HCT116 (cell line): ENCODE measurements around the gene CSF2RB. TPM values are rescaled to one million over a fixed set of nuclear protein-coding genes. Genes with fewer than 3 reads are reported as not detected.

Experiments
- ATAC-seq: fragments of 200-7000 bp; cut with Tn5 transposase; 2 replicates; pipeline ENCODE4 v1.9.1; 2020; ENCODE audit warnings: mild to moderate bottlenecking, moderate library complexity
- BruUV-seq: library from RNA; stranded (reverse); fragments of 400-500 nt; replicated peaks from 2 replicates; lab custom pipeline; 2021; lab: Mats Ljungman, UMichigan
- CTCF ChIA-PET: fragments of 300-600 bp; sonication (Branson Sonifier 250); formaldehyde crosslinking; loops from one replicate; lab custom pipeline; 2021; ENCODE audit warnings: antibody characterized with exemption; lab: Charles Lee
- POLR2A ChIA-PET: fragments of 300-600, 350-600 bp; sonication (Branson Sonifier 250); formaldehyde crosslinking; loops from one replicate; lab custom pipeline; 2021; ENCODE audit warnings: antibody characterized with exemption; lab: Charles Lee
- RAD21 ChIA-PET, 2 experiments: fragments of 300-600 bp; sonication (Branson Sonifier 250); formaldehyde crosslinking; loops; one replicate each; lab custom pipeline; 2023; ENCODE audit warnings: low total read pairs in 2 of 2; ENCODE audit not compliant: uncharacterized antibody in 2 of 2, unreplicated experiment in 2 of 2, low non-redundant PET in 1 of 2; lab: Charles Lee
- DNase-seq: peaks from one replicate; pipeline ENCODE4 v3.0.0-alpha.2; 2010; ENCODE audit warnings: low read depth, low spot score
- H2AFZ ChIP-seq: fragments of 200-600 bp; shearing (Covaris generic), sonication (generic); 2 replicates; pipeline ENCODE4 v1.6.1; 2017; ENCODE audit warnings: low read depth, mixed run types, mixed read lengths, antibody characterized with exemption, low read length; ENCODE audit not compliant: poor library complexity, severe bottlenecking
- H3K27ac ChIP-seq: 2 replicates; pipeline ENCODE4 v1.5.1; 2012; ENCODE audit warnings: low read depth, low read length
- H3K27me3 ChIP-seq: fragments of 200-600 bp; sonication (generic); 2 replicates; pipeline ENCODE4 v1.6.1; 2016; ENCODE audit warnings: mixed run types, low read length, mixed read lengths; ENCODE audit not compliant: insufficient read depth
- H3K36me3 ChIP-seq, 2 experiments: fragments of 200-500 bp in 1 of 2; fragments of 200-600 bp in 1 of 2; sonication (Bioruptor generic) in 1 of 2; sonication (generic) in 1 of 2; 2 replicates each; pipeline versions ENCODE4 v1.5.1 to v1.6.1; 2014 to 2016; ENCODE audit warnings: low read length in 2 of 2, inconsistent platforms in 1 of 2, mixed read lengths in 1 of 2, mixed run types in 1 of 2; ENCODE audit not compliant: insufficient read depth in 2 of 2, control insufficient read depth in 1 of 2
- H3K4me1 ChIP-seq, 2 experiments: fragments of 200-600 bp in 1 of 2; sonication (generic) in 1 of 2; 2 replicates each; pipeline versions ENCODE4 v1.5.1 to v1.6.1; 2012 to 2017; ENCODE audit warnings: low read length in 2 of 2, inconsistent platforms in 1 of 2, mild to moderate bottlenecking in 1 of 2, mixed read lengths in 1 of 2, mixed run types in 1 of 2, moderate library complexity in 1 of 2; ENCODE audit not compliant: insufficient read depth in 2 of 2, control insufficient read depth in 1 of 2
- H3K4me2 ChIP-seq: fragments of 200-600 bp; sonication (generic); 2 replicates; pipeline ENCODE4 v1.6.1; 2017; ENCODE audit warnings: mixed run types, low read length, mixed read lengths
- H3K4me3 ChIP-seq, 2 experiments: fragments of 200-600 bp in 1 of 2; sonication (generic) in 1 of 2; replicated peaks in 1 of 2; 2 replicates each; pipeline ENCODE4 v1.5.1; 2011 to 2016; ENCODE audit warnings: low read length in 2 of 2, control low read depth in 1 of 2, low read depth in 1 of 2, mild to moderate bottlenecking in 1 of 2, mixed read lengths in 1 of 2, mixed run types in 1 of 2
- H3K79me2 ChIP-seq: fragments of 200-600 bp; sonication (generic); 2 replicates; pipeline ENCODE4 v1.6.1; 2017; ENCODE audit warnings: mild to moderate bottlenecking, mixed run types, low read length, moderate library complexity, mixed read lengths; ENCODE audit not compliant: insufficient read depth
- H3K9ac ChIP-seq: fragments of 200-600 bp; sonication (generic); 2 replicates; pipeline ENCODE4 v1.6.1; 2016; ENCODE audit warnings: low read length, mixed read lengths
- H3K9me2 ChIP-seq: fragments of 200-600 bp; sonication (generic), shearing (Covaris generic); 2 replicates; pipeline ENCODE4 v1.6.1; 2017; ENCODE audit warnings: mixed run types, mild to moderate bottlenecking, moderate library complexity; ENCODE audit not compliant: insufficient read depth
- H3K9me3 ChIP-seq, 2 experiments: fragments of 200-500 bp in 1 of 2; fragments of 200-600 bp in 1 of 2; sonication (Bioruptor generic) in 1 of 2; sonication (generic) in 1 of 2; 2 replicates each; pipeline ENCODE4 v1.6.1; 2014 to 2017; ENCODE audit warnings: low read length in 2 of 2, mixed read lengths in 2 of 2, inconsistent platforms in 1 of 2, low read depth in 1 of 2, mild to moderate bottlenecking in 1 of 2, mixed run types in 1 of 2, moderate library complexity in 1 of 2; ENCODE audit not compliant: control insufficient read depth in 1 of 2, insufficient read depth in 1 of 2
- H4K20me1 ChIP-seq: fragments of 200-600 bp; sonication (generic), shearing (Covaris generic); 2 replicates; pipeline ENCODE4 v1.6.1; 2017; ENCODE audit warnings: mixed run types, mild to moderate bottlenecking, moderate library complexity; ENCODE audit not compliant: insufficient read depth
- CEBPB ChIP-seq: IDR thresholded peaks from 2 replicates; pipeline ENCODE4 v1.6.1; 2012; ENCODE audit warnings: low read depth
- CTCF ChIP-seq, 3 experiments: fragments of 200-600 bp in 1 of 3; sonication (generic) in 1 of 3; IDR thresholded peaks in 2 of 3; conservative IDR thresholded peaks in 1 of 3; 2 replicates each; pipeline ENCODE4 v1.5.1; 2012 to 2017; ENCODE audit warnings: low read depth in 2 of 3, low read length in 2 of 3, antibody characterized with exemption in 1 of 3, borderline replicate concordance in 1 of 3, control low read depth in 1 of 3, mild to moderate bottlenecking in 1 of 3, mixed read lengths in 1 of 3, mixed run types in 1 of 3, moderate library complexity in 1 of 3; ENCODE audit not compliant: insufficient read depth in 1 of 3
- EGR1 ChIP-seq: IDR thresholded peaks from 2 replicates; pipeline ENCODE4 v1.6.1; 2012; ENCODE audit warnings: low read depth
- ELF1 ChIP-seq: IDR thresholded peaks from 2 replicates; pipeline ENCODE4 v1.6.1; 2012; ENCODE audit warnings: low read depth, borderline replicate concordance
- FOSL1 ChIP-seq: IDR thresholded peaks from 2 replicates; pipeline ENCODE4 v1.6.1; 2012; ENCODE audit warnings: low read depth
- JUND ChIP-seq: IDR thresholded peaks from 2 replicates; pipeline ENCODE4 v1.6.1; 2012
- MAX ChIP-seq: IDR thresholded peaks from 2 replicates; pipeline ENCODE4 v1.6.1; 2012
- POLR2A ChIP-seq: IDR thresholded peaks from 2 replicates; pipeline ENCODE4 v1.7.0; 2011; ENCODE audit warnings: borderline replicate concordance; ENCODE audit not compliant: insufficient read depth, insufficient read length; ENCODE audit errors: extremely low read depth
- RAD21 ChIP-seq: IDR thresholded peaks from 2 replicates; pipeline ENCODE4 v1.6.1; 2012; ENCODE audit warnings: low read depth, mild to moderate bottlenecking
- SIN3A ChIP-seq: IDR thresholded peaks from 2 replicates; pipeline ENCODE4 v1.6.1; 2012; ENCODE audit warnings: low read depth
- SP1 ChIP-seq: IDR thresholded peaks from 2 replicates; pipeline ENCODE4 v1.6.1; 2012; ENCODE audit warnings: low read depth
- SRF ChIP-seq: IDR thresholded peaks from 2 replicates; pipeline ENCODE4 v1.6.1; 2012; ENCODE audit warnings: low read depth
- TCF7L2 ChIP-seq: IDR thresholded peaks from 2 replicates; pipeline ENCODE4 v1.7.0; 2011; ENCODE audit warnings: borderline replicate concordance, inconsistent platforms; ENCODE audit not compliant: insufficient read depth, insufficient read length; ENCODE audit errors: extremely low read depth
- YY1 ChIP-seq: IDR thresholded peaks from 2 replicates; pipeline ENCODE4 v1.6.1; 2011; ENCODE audit warnings: low read length, low read depth, moderate library complexity, mild to moderate bottlenecking; ENCODE audit not compliant: insufficient replicate concordance; ENCODE audit errors: extremely low read depth
- ZBTB33 ChIP-seq: IDR thresholded peaks from 2 replicates; pipeline ENCODE4 v1.6.1; 2011; ENCODE audit warnings: mild to moderate bottlenecking, low read length, moderate library complexity; ENCODE audit not compliant: insufficient replicate concordance; ENCODE audit errors: extremely low read depth
- ZFX ChIP-seq: fragments of 450-650 bp; IDR thresholded peaks from 2 replicates; pipeline ENCODE4 v1.6.1; 2017
- intact Hi-C: fragments of 100-400 bp; cut with micrococcal nuclease; formaldehyde crosslinking; loops from 2 replicates; pipeline ENCODE4 v1.10.0; 2022
- total RNA-seq: library from RNA; stranded (reverse); gene quantifications from one replicate; pipeline ENCODE4 v1.2.1, GENCODE V29; 2021; ENCODE audit not compliant: unreplicated experiment
- TF ChIP-seq, protein P1 (sequence below): IDR thresholded peaks from 2 replicates; pipeline ENCODE4 v1.6.1; 2012

The CSF2RB gene
- total RNA-seq, 1 experiment from 2014 or later, result 0.10 TPM

DNA sequence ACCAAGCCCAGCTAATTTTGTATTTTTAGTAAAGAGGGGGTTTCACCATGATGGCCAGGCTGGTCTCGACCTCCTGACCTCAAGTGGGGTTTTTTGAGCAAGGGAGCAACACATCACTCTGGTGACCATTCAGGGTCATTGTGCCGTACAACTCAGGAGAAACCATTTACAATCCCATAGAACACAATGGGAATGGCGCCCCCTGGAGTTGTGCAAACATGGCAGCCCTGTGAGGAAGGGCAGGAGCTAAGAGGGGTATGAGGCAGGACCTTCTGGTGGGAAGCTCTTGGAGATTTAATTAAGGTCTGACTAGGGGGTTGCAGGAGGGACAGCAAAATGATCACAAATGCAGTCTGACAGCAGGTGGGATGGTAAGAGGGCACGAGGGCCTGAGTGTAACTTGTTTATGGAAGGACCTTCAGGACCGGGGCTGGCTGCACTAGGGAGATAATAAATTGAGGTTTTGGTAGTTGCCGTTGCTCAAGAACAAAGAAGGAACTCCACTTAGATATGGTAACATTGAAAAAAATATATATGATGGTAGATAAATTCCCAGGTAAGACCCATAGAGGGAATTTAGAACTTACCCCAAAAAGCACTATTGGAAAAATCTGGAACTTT is 9.1 kb upstream of the CSF2RB start (continued):
- TF ChIP-seq ZBTB33 (no peak), JUND (no peak), POLR2A (no peak)

DNA sequence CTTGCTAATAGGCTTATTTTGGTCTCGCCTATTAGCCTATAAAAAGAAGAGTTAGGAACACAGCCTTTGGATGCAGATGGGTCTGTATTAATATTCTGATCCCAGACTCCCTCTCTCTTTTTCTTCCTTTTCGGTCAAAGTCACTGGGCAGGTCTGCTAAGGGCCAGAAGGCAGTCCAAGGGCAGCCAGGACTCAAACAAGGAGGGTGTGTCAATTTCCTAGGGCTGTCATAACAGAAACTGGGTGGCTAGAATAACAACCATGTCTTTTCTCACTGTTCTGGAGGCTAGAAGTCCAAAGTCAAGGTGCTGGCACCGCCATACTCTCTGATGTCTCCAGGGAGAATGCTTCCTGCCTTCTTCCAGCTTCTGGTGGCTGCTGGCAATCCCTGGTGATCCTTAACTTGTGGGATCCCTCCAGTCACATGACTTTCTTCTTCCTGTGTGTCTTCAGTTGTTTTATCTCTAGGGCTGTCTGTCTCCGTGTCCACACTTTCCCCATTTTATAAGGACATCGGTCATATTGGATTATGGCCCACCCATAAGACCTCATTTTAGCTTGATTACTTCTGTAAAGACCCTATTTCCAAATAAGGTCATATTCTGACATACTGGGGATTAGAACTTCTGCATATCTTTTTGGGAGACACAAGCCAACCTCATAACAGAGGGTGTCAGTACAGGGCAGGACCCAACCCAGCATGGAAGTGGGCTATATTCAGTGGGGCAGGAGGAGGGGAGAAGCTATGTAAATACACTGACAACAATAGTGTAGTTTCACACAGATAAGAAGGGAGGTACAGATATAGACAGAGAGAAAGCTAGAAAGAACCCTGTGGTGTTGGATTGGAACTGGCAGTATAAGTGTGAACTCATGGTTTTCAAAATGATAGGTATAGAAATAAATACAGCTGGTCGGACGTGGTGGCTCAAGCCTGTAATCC is 5.9 kb upstream of the CSF2RB start:
- Histone ChIP-seq H3K4me3 (no peak overlapping the region), H3K36me3 (no peaks in the 10 kb centered on the region), H3K27ac (no peak overlapping the region), H3K9me2 (no peaks in the 10 kb centered on the region), H3K27me3 (peaks cover 27% of the 10 kb centered on the region), H3K79me2 (no peaks in the 10 kb centered on the region), H2AFZ (no peak overlapping the region), H3K9me3 (no peaks in the 10 kb centered on the region), H3K9ac (no peak overlapping the region), H4K20me1 (no peaks in the 10 kb centered on the region), H3K4me2 (no peak overlapping the region), H3K4me1 (no peaks in the 10 kb centered on the region)
- BruUV-seq, result no TSS peak
- DNase-seq, result no peak
- intact Hi-C loops, result no loop called here
- no peak for ATAC-seq
- RAD21 ChIA-PET, result no interaction called here
- CTCF ChIA-PET, result no interaction called here
- POLR2A ChIA-PET, result no interaction called here
- TF ChIP-seq SP1 (no peak), FOSL1 (no peak), ZFX (no peak), RAD21 (no peak), POLR2A (no peak), CTCF (IDR thresholded peaks at IDR 0.05 in 2 of 3, conservative IDR thresholded peaks at IDR 0.05 in 1 of 3; ENCODE audit: borderline replicate concordance in 1 of 3, insufficient read depth in 1 of 3, low read depth in 2 of 3, low read length in 2 of 3) (no peak), JUND (no peak), SRF (no peak), YY1 (no peak), CEBPB (no peak), EGR1 (no peak), MAX (no peak), SIN3A (no peak), TCF7L2 (no peak), ELF1 (no peak)
- TF ChIP-seq, protein P1, sequence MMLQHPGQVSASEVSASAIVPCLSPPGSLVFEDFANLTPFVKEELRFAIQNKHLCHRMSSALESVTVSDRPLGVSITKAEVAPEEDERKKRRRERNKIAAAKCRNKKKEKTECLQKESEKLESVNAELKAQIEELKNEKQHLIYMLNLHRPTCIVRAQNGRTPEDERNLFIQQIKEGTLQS, result no peak
